MM.1S (cell line): ENCODE data around the gene BMP7.

Experiments
- DNase-seq: peaks from one replicate; pipeline ENCODE4 v3.0.0-alpha.2; 2015
- H2AFZ ChIP-seq: fragments of 300-600 bp; sonication (generic); 2 replicates; pipeline ENCODE4 v1.6.0; 2016; ENCODE audit warnings: antibody characterized with exemption, low read length
- H3F3A ChIP-seq: fragments of 300-600 bp; sonication (generic); 2 replicates; pipeline ENCODE4 v1.6.1; 2016; ENCODE audit warnings: mild to moderate bottlenecking, antibody characterized with exemption, low read length, moderate library complexity, mixed read lengths; ENCODE audit not compliant: insufficient read depth
- H3K27ac ChIP-seq: fragments of 300-600 bp; sonication (generic); 2 replicates; pipeline ENCODE4 v1.5.1; 2016; ENCODE audit warnings: mild to moderate bottlenecking, low read length
- H3K27me3 ChIP-seq: fragments of 300-600 bp; sonication (generic); replicated peaks from 2 replicates; pipeline ENCODE4 v1.6.0; 2016; ENCODE audit warnings: low read length; ENCODE audit not compliant: insufficient read depth
- H3K36me3 ChIP-seq: fragments of 300-600 bp; sonication (generic); replicated peaks from 2 replicates; pipeline ENCODE4 v1.6.1; 2016; ENCODE audit warnings: mild to moderate bottlenecking, low read length, mixed read lengths; ENCODE audit not compliant: insufficient read depth
- H3K4me1 ChIP-seq: fragments of 300-600 bp; sonication (generic); 2 replicates; pipeline ENCODE4 v1.6.1; 2016; ENCODE audit warnings: low read length, mixed read lengths
- H3K4me2 ChIP-seq: fragments of 300-600 bp; sonication (generic); 2 replicates; pipeline ENCODE4 v1.6.0; 2016; ENCODE audit warnings: low read depth, low read length
- H3K4me3 ChIP-seq: fragments of 300-600 bp; sonication (generic); 2 replicates; pipeline ENCODE4 v1.5.1; 2016; ENCODE audit warnings: low read length, mixed read lengths
- H3K79me2 ChIP-seq: fragments of 300-600 bp; sonication (generic); 2 replicates; pipeline ENCODE4 v1.6.1; 2016; ENCODE audit warnings: mixed run types, low read length, mixed read lengths
- H3K9ac ChIP-seq: fragments of 300-600 bp; sonication (generic); 2 replicates; pipeline ENCODE4 v1.6.1; 2016; ENCODE audit warnings: low read length, mixed read lengths
- H3K9me2 ChIP-seq: fragments of 300-600 bp; sonication (generic); replicated peaks from 2 replicates; pipeline ENCODE4 v1.6.1; 2016; ENCODE audit warnings: mild to moderate bottlenecking, low read length, mixed read lengths; ENCODE audit not compliant: insufficient read depth
- H3K9me3 ChIP-seq: fragments of 300-600 bp; sonication (generic); replicated peaks from 2 replicates; pipeline ENCODE4 v1.6.1; 2016; ENCODE audit warnings: mild to moderate bottlenecking, low read length, mixed read lengths; ENCODE audit not compliant: insufficient read depth
- H4K20me1 ChIP-seq: fragments of 300-600 bp; sonication (generic); 2 replicates; pipeline ENCODE4 v1.6.1; 2016; ENCODE audit warnings: mild to moderate bottlenecking, low read length, moderate library complexity, mixed read lengths; ENCODE audit not compliant: insufficient read depth
- CTCF ChIP-seq: fragments of 300-600 bp; sonication (generic); IDR thresholded peaks from 2 replicates; pipeline ENCODE4 v1.5.1; 2016; ENCODE audit warnings: antibody characterized with exemption, low read length, mixed read lengths
- EZH2 ChIP-seq: fragments of 300-600 bp; sonication (generic); optimal IDR thresholded peaks from 2 replicates; pipeline ENCODE3; 2017; ENCODE audit warnings: low read depth, mild to moderate bottlenecking, antibody characterized with exemption, low read length, mixed read lengths
- EZH2phosphoT487 ChIP-seq: fragments of 300-600 bp; sonication (generic); IDR thresholded peaks from 2 replicates; pipeline ENCODE4 v1.6.1; 2018; ENCODE audit warnings: antibody characterized with exemption, low read length

BMP7 gene

GRCh38 chr20:57260934-57261333, 5.5 kb downstream of the BMP7 start:
- H3K79me2 ChIP-seq = no peaks in the 10 kb centered on the region
- no peak overlapping the region for H2AFZ ChIP-seq
- TF ChIP-seq EZH2phosphoT487 = no peak
- no peak for TF ChIP-seq EZH2
- TF ChIP-seq CTCF = no peak
- no peak overlapping the region for H3K4me2 ChIP-seq
- H3F3A ChIP-seq = no peaks in the 10 kb centered on the region
- no peak for DNase-seq
- no peaks in the 10 kb centered on the region for H3K4me1 ChIP-seq
- peaks cover 80% of the 10 kb centered on the region for H3K27me3 ChIP-seq
- no peak overlapping the region for H3K9ac ChIP-seq
- H3K4me3 ChIP-seq = no peak overlapping the region
- no peaks in the 10 kb centered on the region for H3K9me3 ChIP-seq
- H3K27ac ChIP-seq = no peak overlapping the region
- H3K9me2 ChIP-seq = no peaks in the 10 kb centered on the region
- H3K36me3 ChIP-seq = no peaks in the 10 kb centered on the region
- H4K20me1 ChIP-seq = no peaks in the 10 kb centered on the region

GRCh38 chr20:57259938-57260921, 6.2 kb downstream of the BMP7 start:
- no peaks in the 10 kb centered on the region for H3K9me2 ChIP-seq
- no peak overlapping the region for H3K27ac ChIP-seq
- no peaks in the 10 kb centered on the region for H3K36me3 ChIP-seq
- no peak overlapping the region for H3K4me3 ChIP-seq
- no peaks in the 10 kb centered on the region for H3K4me1 ChIP-seq
- peaks cover 73% of the 10 kb centered on the region for H3K27me3 ChIP-seq
- TF ChIP-seq EZH2phosphoT487 (no peak), EZH2 (no peak), CTCF (no peak)
- no peaks in the 10 kb centered on the region for H3K79me2 ChIP-seq
- no peaks in the 10 kb centered on the region for H4K20me1 ChIP-seq
- no peak overlapping the region for H3K9ac ChIP-seq
- H3K9me3 ChIP-seq = no peaks in the 10 kb centered on the region
- DNase-seq = no peak
- H2AFZ ChIP-seq = no peak overlapping the region
- no peaks in the 10 kb centered on the region for H3F3A ChIP-seq
- no peak overlapping the region for H3K4me2 ChIP-seq

- H3K27ac ChIP-seq = no peak overlapping the region
- H3K27me3 ChIP-seq = peaks cover 66% of the 10 kb centered on the region
- TF ChIP-seq EZH2 (no peak), EZH2phosphoT487 (no peak), CTCF (no peak)
- no peak overlapping the region for H3K4me2 ChIP-seq
- H3K9ac ChIP-seq = no peak overlapping the region
- no peaks in the 10 kb centered on the region for H3K9me3 ChIP-seq
- H2AFZ ChIP-seq = no peak overlapping the region
- no peaks in the 10 kb centered on the region for H4K20me1 ChIP-seq
- no peaks in the 10 kb centered on the region for H3K9me2 ChIP-seq
- DNase-seq = no peak
- H3K79me2 ChIP-seq = no peaks in the 10 kb centered on the region
- no peaks in the 10 kb centered on the region for H3F3A ChIP-seq
- no peaks in the 10 kb centered on the region for H3K4me1 ChIP-seq
- H3K4me3 ChIP-seq = no peak overlapping the region
- no peaks in the 10 kb centered on the region for H3K36me3 ChIP-seq
Observed at GRCh38 chr20:57259121-57259937, 7.1 kb downstream of the BMP7 start.
